ENCODE measurements around the gene SUPT5H.

DNA sequence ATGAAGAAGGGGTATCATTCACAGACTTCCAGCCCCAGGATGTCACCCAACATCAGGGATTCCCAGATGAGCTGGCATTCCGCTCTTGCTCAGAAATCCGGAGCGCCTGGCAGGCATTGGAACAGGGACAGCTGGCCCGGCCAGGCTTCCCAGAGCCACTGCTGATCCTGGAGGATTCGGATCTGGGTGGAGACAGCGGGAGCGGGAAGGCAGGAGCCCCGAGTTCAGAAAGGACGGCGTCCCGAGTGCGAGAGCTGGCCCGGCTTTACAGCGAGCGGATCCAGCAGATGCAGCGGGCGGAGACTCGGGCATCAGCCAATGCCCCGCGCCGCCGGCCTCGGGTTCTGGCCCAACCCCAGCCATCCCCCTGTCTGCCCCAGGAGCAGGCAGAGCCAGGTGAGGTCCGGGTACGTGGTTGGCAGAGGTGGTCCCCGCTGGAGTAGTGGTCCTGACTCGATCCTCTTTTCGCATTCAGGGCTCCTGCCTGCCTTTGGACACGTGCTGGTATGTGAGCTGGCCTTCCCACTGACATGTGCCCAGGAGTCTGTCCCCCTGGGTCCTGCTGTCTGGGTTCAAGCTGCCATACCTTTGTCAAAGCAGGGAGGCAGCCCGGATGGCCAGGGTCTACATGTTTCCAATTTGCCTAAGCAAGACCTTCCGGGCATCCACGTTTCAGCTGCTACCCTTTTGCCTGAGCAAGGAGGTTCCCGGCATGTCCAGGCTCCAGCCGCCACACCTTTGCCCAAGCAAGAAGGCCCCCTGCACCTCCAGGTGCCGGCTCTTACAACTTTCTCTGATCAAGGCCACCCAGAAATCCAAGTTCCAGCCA lies 21.9 kb upstream of the SUPT5H start:
- TF ChIP-seq CTCF (IDR thresholded peaks at IDR 0.05; ENCODE audit: control extremely low read depth in 1 of 3, insufficient read depth in 1 of 3, low read depth in 1 of 3, low read length in 3 of 3): no peak
- no peak for TF ChIP-seq MAX (IDR thresholded peaks at IDR 0.05)
- TF ChIP-seq SP2 (IDR thresholded peaks at IDR 0.05; ENCODE audit: low read length): no peak
- no peak; a peak in 1 of 3 replicates for TF ChIP-seq POLR2A (IDR thresholded peaks at IDR 0.05; ENCODE audit: control extremely low read depth in 1 of 2, low read depth in 2 of 2, low read length in 2 of 2)
- TF ChIP-seq HDAC6 (IDR thresholded peaks at IDR 0.05; ENCODE audit: low read depth, low read length): no peak
- no peak for TF ChIP-seq KDM1A (IDR thresholded peaks at IDR 0.05; ENCODE audit: borderline replicate concordance, low read length)
- no peak for TF ChIP-seq EZH2 (IDR thresholded peaks at IDR 0.05; ENCODE audit: low read depth, low read length, severe bottlenecking)
- TF ChIP-seq CHD1 (IDR thresholded peaks at IDR 0.05; ENCODE audit: low read depth, low read length): no peak
- no peak for TF ChIP-seq CREB1 (IDR thresholded peaks at IDR 0.05)
- no peak for TF ChIP-seq EP300 (IDR thresholded peaks at IDR 0.05; ENCODE audit: borderline replicate concordance in 1 of 2, low read depth in 2 of 2, low read length in 2 of 2)

Data from H1 (cell line).